ENCODE measurements around the gene ANKFN1.

Gene ANKFN1, protein sequence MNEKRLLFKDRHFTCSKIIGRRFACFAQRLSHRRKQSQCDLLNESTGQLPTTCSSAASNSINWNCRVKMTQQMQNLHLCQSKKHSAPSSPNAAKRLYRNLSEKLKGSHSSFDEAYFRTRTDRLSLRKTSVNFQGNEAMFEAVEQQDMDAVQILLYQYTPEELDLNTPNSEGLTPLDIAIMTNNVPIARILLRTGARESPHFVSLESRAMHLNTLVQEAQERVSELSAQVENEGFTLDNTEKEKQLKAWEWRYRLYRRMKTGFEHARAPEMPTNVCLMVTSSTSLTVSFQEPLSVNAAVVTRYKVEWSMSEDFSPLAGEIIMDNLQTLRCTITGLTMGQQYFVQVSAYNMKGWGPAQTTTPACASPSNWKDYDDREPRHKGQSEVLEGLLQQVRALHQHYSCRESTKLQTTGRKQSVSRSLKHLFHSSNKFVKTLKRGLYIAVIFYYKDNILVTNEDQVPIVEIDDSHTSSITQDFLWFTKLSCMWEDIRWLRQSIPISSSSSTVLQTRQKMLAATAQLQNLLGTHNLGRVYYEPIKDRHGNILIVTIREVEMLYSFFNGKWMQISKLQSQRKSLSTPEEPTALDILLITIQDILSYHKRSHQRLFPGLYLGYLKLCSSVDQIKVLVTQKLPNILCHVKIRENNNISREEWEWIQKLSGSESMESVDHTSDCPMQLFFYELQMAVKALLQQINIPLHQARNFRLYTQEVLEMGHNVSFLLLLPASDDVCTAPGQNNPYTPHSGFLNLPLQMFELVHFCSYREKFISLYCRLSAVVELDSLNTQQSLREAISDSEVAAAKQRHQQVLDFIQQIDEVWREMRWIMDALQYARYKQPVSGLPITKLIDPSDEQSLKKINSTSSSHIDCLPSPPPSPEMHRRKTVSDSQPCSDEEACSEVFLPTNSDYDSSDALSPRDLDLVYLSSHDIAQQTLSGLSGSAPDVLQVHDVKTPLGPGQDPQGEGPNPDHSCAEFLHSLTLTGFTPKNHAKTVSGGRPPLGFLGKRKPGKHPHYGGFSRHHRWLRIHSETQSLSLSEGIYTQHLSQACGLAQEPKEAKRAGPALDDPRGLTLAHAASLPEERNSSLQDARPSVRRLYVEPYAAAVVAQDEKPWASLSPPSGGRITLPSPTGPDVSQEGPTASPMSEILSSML

DNA sequence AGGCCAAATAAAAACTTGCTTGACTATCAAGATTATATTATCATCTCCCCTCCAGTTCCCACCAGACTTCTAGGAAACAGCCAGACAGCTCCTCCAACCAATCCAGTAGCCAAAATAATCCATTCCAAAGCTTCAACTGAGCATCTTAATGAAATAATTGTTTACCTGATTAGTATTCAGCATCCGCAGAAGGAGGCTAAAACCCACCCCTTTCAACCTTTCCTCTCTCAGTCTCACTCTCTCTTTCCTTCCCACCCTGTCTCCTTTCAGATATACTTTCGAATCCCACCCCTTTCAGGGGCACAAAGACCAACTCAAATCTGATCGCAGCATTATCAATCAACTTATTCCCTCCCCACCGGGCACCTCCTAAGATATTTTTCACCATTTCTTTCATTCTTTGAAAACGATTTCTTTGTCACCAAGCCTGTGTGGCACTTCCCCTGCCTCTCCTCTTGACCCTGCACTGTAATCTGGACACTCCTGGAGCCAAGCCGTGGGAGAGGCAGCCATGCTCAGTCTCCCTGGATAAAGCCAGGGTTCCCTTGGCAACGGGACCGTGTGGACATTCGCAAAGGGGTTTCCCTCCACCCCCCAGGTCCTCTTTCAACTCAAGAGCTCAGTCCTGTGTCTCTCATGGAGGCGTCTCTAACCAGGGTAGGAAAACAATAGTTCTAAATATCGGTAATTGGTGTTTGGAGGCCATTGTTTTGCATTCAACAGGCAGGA is at the start of gene ANKFN1:
Gene ANKFN1, plus strand, starts transcription at position 602 of the 729 bp plus-strand sequence. CDS start 59,193 bp downstream, outside the sequence.
- TF ChIP-seq, protein P1, sequence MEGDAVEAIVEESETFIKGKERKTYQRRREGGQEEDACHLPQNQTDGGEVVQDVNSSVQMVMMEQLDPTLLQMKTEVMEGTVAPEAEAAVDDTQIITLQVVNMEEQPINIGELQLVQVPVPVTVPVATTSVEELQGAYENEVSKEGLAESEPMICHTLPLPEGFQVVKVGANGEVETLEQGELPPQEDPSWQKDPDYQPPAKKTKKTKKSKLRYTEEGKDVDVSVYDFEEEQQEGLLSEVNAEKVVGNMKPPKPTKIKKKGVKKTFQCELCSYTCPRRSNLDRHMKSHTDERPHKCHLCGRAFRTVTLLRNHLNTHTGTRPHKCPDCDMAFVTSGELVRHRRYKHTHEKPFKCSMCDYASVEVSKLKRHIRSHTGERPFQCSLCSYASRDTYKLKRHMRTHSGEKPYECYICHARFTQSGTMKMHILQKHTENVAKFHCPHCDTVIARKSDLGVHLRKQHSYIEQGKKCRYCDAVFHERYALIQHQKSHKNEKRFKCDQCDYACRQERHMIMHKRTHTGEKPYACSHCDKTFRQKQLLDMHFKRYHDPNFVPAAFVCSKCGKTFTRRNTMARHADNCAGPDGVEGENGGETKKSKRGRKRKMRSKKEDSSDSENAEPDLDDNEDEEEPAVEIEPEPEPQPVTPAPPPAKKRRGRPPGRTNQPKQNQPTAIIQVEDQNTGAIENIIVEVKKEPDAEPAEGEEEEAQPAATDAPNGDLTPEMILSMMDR (IDR thresholded peaks at IDR 0.05; ENCODE audit: control insufficient read depth, insufficient read depth, low read depth, low read length, missing control alignments) = no peak
- DNase-seq (ENCODE audit: low read depth) = no peak
- H3K4me3 ChIP-seq (ENCODE audit: control insufficient read depth, low read depth, low read length) = no peak within 1 kb of the TSS

DNA sequence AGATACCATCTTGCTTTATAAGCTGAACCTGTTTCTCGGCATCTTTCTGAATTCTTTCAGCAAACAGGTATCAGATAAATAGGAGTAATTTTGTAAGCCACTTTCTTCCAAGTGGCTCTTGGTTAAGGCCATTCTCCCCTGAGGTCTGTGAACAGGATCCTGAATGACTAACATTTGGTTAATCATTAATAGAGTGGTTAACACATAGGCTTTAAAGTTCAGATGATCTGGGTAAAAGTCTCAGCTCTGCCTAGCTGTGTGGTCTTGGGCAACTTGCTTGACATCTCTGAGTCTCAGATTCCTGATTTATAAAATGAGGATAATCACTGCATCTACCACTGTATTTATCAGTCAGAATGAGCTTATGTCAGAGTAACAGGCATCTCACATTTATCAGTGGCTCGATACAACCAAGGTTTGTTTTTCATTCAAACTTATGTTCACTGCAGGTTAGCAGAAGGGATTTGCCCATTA is 44.4 kb upstream of the ANKFN1 start:
- TF ChIP-seq, protein P1 (IDR thresholded peaks at IDR 0.05; ENCODE audit: control insufficient read depth, insufficient read depth, low read depth, low read length, missing control alignments) = no peak
- H3K4me3 ChIP-seq (ENCODE audit: control insufficient read depth, low read depth, low read length) = no peak overlapping the region
- no peak for DNase-seq (ENCODE audit: low read depth)

DNA sequence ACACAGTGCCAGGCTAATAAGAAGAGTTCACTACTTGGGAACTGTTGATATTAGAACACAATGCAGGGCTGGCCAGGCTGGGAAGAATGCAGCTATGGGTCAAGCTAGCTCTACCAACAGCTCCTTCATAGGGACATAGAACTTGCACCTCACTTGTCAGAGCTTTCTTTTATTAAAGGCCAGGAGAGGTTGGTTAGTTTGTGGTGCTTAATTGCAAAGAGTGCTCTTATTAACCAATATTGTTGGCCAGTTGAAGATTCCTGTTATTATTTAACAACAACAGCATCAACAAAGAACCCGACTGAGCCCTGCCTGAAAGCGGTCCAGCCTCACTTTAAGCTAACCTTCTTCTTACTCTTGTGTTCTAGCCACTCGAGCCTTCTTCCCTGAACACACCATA is 43.4 kb upstream of the ANKFN1 start:
- H3K4me3 ChIP-seq (ENCODE audit: control insufficient read depth, low read depth, low read length) = no peak overlapping the region
- DNase-seq (ENCODE audit: low read depth) = no peak
- TF ChIP-seq, protein P1 (IDR thresholded peaks at IDR 0.05; ENCODE audit: control insufficient read depth, insufficient read depth, low read depth, low read length, missing control alignments) = no peak

DNA sequence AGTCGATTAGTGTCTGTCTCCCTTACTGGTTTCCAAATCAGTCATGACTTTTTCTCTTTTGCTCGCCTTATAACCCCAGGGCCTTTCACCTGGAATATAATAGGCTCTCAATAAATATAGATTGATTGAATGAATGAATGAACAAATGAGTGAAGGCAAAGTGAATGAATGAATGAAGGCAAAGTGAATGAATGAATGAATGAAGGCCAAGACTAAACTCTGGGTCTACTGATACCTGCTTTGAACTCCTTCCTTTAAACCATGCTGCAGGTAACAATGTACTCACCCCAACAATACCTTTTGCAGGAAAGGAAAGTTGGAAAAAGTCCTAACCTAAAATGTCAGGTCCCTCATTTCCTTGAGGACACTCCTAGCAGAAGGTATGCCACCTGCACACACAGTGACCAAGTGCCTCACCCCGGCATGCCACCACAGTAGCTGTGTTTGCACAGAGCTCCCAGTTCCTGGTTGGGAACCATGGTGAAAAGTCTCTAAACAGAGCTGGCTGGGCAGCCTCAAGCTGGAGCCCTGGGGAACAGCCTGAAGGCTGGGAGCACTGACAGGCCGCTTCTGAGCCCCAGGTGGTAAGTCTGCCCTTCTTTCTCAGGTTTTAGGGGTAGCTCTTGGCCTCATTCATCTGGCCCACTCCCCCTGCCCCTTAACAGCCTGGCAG is 42.7 kb upstream of the ANKFN1 start:
- TF ChIP-seq, protein P1 (IDR thresholded peaks at IDR 0.05; ENCODE audit: control insufficient read depth, insufficient read depth, low read depth, low read length, missing control alignments) = no peak
- no peak overlapping the region for H3K4me3 ChIP-seq (ENCODE audit: control insufficient read depth, low read depth, low read length)
- no peak for DNase-seq (ENCODE audit: low read depth)

DNA sequence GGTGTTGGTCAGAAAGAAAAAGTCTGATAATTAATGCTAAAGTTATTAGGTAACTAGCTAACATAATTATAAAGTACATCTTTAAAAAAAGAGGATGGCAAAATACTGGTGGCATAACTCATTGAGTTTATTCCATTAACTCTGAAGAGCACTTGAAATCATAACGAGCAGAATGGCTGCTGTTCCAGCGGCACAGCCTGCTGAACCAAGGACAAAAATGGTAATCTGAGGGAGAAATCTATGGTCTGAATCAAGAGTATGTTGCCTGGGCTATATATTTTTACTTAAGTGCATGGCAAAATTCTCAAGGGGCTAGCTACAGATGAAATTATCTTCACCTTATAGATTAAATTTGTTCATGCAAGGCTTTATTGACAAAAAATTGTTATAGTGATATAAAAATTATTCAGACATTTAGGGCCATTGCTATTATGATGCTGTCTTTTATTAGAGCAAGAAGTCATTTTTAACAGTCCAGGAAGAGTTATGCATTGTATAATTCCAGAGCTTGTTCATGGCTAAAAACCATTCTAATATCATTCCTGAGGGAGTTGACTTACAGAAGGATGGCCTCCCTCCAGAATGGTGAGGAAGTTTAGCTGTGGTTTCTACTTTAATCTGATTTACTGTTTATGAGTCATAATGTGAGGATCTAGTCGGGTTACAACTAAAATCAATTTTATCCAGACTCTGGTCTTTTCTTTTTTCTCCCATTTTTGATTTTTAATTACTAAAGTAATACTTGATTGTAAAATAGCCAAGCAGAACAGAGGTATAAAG is 41.4 kb upstream of the ANKFN1 start:
- TF ChIP-seq, protein P1 (IDR thresholded peaks at IDR 0.05; ENCODE audit: control insufficient read depth, insufficient read depth, low read depth, low read length, missing control alignments) = no peak
- peak; percentile 28 for DNase-seq (ENCODE audit: low read depth)
- no peak overlapping the region for H3K4me3 ChIP-seq (ENCODE audit: control insufficient read depth, low read depth, low read length)
